HG02885 (cell line): ENCODE measurements around the gene PXDN.
A peak's percentile ranks its signal among the peaks of the same experiment; 100 is the strongest.
"Not testable (repeated sequence)": the region's sequence is repeated elsewhere in the genome, so short reads cannot be mapped to it uniquely, and the experiment has no call there.

ENCODE experiments used
- ATAC-seq: cut with Tn5 transposase; IDR thresholded peaks from one replicate; pipeline ENCODE4 v1.9.1; 2021; ENCODE audit warnings: mild to moderate bottlenecking; ENCODE audit not compliant: unreplicated experiment, poor library complexity

Gene PXDN

GRCh38 chr2:1775511-1776035 is 31.3 kb upstream of the PXDN start:
- ATAC-seq = no peak

- no peak for ATAC-seq
Observed at GRCh38 chr2:1774929-1775328, 30.6 kb upstream of the PXDN start.

DNA sequence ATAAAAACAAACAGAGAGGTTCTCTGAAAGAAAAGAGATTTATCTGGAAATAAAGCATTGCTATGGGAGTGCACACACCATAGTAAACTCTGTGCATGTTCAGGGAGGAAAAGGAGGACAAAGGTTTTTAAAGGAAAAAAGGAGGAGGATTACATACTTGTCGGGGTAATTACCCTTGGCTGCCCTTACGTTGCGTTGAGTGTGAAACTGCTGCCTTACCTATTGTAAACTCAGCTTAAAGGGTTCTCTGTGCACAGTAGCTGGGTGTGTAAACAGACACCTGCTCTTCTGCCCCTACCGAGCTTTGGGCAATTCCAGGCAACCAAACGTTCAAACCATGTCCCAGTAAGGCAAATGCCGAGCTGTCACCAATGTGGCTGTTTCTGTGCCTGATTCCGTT is 29.6 kb upstream of the PXDN start:
- ATAC-seq = no peak

DNA sequence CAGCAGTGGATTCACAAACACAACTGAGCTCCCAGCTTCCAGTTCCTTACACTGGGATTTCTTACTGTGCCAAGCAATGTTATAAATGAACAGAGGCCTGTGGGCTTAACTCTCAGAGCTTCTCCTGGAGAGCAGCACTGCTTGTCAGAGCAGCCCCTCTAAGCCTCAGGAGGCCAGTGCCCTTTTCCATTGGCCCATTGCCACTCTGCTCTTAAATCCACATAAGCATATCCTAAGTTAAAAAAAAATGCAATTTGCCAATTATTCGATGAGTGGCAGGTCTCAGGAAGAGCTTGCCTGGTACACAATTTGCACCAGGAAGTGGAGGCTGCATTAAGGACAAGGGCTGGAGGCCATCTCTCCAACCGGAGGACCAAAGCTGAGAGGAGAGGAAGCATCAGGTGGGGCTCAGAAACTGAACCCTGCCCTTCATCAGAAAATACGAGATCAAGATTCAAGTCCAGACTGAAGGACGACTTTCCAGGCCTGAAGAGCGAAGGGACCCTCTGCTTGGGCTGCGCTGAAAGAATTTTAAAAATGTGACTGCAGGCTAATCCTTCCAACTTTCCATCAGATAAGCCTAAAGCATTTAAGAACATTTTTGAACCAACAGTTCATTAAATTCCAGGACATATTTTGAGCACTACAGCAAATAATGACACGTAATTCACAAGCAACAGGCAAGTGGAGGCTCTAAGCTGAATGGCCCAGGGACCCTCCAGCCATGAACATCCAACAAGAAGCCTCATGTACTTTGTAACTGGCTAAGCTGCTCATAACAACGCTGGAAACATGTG is 28.4 kb upstream of the PXDN start:
- ATAC-seq = no peak

DNA sequence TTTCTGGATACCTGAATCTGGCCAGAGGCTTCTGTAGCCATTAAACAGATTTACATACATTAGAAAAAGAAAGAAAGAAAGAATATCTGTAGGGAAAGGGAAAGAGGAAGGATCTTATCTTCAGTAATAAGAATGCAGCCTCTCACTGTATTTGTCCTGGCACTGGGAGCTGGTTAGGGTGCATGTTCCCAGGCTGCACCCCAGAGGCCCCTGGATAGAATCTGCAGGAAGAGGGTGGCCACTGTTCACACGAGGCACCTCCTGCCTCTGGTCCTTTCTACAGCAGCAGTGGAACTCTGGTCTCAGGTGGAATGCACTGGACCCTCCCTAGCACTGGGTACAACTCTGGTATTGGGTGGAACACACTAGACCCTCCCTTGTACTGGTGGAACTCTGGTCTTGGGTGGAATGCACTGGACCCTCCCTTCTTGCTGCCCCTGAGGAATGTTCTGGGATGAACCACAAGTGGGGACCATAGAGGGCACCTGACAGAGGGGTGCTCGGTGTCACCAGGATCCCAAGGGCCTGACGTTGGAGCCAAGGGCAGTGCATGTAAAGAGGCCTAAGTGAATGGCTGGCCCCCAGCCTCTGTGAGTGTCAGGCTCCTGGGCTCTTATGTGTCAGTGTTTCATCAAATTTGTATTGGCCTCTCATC is 27.4 kb upstream of the PXDN start:
- no peak for ATAC-seq

GRCh38 chr2:1770566-1771380 is 26.5 kb upstream of the PXDN start:
- ATAC-seq = no peak

- peak; percentile 68 for ATAC-seq
Observed at GRCh38 chr2:1769703-1770422, 25.5 kb upstream of the PXDN start.

GRCh38 chr2:1767939-1768691 is 23.8 kb upstream of the PXDN start:
- ATAC-seq = no peak

GRCh38 chr2:1766851-1767811 is 22.8 kb upstream of the PXDN start:
- no peak for ATAC-seq

DNA sequence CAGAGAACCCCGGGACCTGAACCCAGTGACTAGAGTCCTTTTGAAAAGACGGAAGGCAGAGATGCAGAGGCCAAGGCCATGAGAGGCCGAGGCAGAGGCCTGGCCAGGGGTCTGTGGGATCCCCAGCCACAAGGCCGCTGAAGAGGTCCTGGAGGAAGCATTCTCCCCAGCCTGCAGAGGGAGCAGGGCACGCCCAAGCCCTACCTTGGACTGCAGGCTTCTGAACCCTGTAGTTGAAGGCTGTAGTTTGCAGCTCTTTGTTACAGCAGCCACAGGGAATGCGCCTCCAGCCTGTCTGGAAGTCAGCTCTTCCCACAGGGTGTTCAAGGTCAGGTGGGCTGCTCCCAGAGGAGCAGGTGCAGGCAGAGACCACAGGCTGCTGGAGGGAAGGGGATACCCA is 22.1 kb upstream of the PXDN start:
- ATAC-seq = no peak

DNA sequence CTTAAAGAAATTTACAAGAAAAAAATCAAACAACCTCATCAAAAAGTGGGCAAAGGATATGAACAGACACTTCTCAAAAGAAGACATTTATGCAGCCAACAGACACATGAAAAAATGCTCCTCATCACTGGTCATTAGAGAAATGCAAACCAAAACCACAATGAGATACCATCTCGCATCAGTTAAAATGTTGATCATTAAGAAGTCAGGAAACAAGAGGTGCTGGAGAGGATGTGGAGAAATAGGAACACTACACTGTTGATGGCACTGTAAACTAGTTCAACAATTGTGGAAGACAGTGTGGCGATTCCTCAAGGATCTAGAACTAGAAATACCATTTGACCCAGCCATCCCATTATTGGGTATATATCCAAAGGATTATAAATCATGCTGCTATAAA is 20.9 kb upstream of the PXDN start:
- not testable (repeated sequence) for ATAC-seq

- ATAC-seq = no peak
Observed at GRCh38 chr2:1759611-1759930, 15.3 kb upstream of the PXDN start.

- no peak for ATAC-seq
Observed at GRCh38 chr2:1758774-1759610, 14.7 kb upstream of the PXDN start.

DNA sequence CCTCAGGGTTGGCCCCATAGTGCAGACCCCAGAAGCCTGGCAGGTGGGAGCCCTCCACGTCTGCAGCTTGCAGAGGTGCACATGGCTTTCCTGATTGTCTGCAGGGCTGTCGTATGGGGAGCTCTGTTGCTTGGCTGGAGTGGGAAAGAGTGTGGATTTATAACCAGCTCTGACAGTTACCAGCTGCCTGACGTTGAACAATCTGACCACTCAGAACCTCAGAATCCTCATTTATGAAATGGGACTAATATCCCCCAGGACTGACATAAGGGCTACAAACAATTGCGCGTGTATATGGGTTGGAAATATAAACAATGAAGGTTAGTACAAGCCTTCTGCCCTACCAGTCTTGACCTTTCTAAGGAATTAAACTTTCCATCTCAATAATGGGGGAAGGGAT is 13.9 kb upstream of the PXDN start:
- no peak for ATAC-seq

- ATAC-seq = no peak
Observed at GRCh38 chr2:1757567-1757966, 13.3 kb upstream of the PXDN start.

DNA sequence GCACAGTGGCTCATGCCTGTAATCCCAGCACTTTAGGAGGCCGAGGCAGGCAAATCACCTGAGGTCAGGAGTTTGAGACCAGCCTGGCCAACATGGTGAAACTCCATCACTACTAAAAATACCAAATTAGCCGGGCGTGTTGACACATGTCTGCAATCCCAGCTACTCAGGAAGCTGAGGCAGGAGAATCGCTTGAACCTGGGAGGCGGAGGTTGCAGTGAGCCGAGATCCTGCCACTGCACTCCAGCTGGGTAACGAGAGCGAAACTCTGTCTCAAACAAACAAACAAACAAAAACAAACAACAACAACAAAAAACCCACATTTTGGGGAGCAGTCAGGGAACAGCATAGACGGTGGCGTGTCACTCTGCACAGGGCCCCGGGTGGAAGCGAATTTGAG is 12.8 kb upstream of the PXDN start:
- ATAC-seq = not testable (repeated sequence)

DNA sequence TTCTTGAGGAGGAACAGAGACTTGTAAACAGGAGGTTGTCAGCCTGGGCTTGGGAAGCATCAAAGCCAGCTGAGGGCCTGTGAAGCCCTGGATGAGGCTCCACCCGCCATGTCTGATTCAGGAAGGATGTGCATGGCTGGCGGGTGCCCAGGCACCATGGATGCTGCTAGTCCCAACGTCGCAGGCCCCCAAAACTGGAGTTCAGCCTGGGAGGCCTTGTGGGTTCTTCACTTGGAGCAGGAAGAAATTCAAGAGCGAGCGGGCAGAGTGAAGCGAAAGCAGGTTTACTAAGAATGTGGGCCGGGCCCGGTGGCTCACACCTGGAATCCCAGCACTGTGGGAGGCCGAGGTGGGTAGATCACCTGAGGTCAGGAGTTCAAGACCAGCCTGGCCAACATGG is 12.1 kb upstream of the PXDN start:
- no peak for ATAC-seq
